Breast epithelium (tissue), 3 donors: ENCODE results near the gene PDZD8.

Source experiments
- CTCF ChIP-seq, 3 donors: fragments of 450-650 bp; IDR thresholded peaks; one replicate each; pipeline ENCODE4 v1.5.1; 2016 to 2017; ENCODE audit warnings: antibody characterized with exemption in 3 of 3, mild to moderate bottlenecking in 3 of 3, moderate library complexity in 3 of 3
- POLR2AphosphoS5 ChIP-seq, 3 donors: sonication (generic); formaldehyde crosslinking; IDR thresholded peaks; one replicate each; pipeline ENCODE4 v1.6.1; 2017; ENCODE audit warnings: antibody characterized with exemption in 3 of 3

- no peak for TF ChIP-seq CTCF (IDR thresholded peaks at IDR 0.05)
- TF ChIP-seq POLR2AphosphoS5 (IDR thresholded peaks at IDR 0.05) = no peak
These were observed 22.5 kb downstream of the PDZD8 start for GRCh38 chr10:117352724-117353123.
